ENCODE measurements around the gene FAM107B. TPM values are rescaled to one million over a fixed set of nuclear protein-coding genes. Genes with fewer than 3 reads are reported as not detected.

FAM107B gene
- polyA plus RNA-seq, 3 donors from 2014 or later, result 240 to 338 (median 268) TPM

- DNase-seq, result peak; percentile 48 to 60 (median 55)
- H3K9me3 Mint-ChIP-seq, result no peaks in the 10 kb centered on the region
- peak overlapping the region; percentile 91 to 99 (median 97) for H3K27ac Mint-ChIP-seq
- H3K4me1 Mint-ChIP-seq, result peaks cover 86 to 91% of the 10 kb centered on the region in 2 donors
- H3K36me3 Mint-ChIP-seq, result peaks cover 15 to 24% (median 16%) of the 10 kb centered on the region in 3 donors
- H3K4me3 Mint-ChIP-seq, result peak overlapping the region; percentile 88 to 96 (median 92)
- H3K27me3 Mint-ChIP-seq (ENCODE audit: low read depth in 3 of 3), result peaks cover 2 to 28% (median 11%) of the 10 kb centered on the region in 3 donors
Observed at GRCh38 chr10:14569274-14570060, 205.2 kb downstream of the FAM107B start.

- H3K36me3 Mint-ChIP-seq, result peaks cover 15 to 24% (median 16%) of the 10 kb centered on the region in 3 donors
- peak overlapping the region; percentile 71 to 99 (median 90) for H3K27ac Mint-ChIP-seq
- DNase-seq, result no peak
- peak overlapping the region; percentile 0 to 58 (median 52) for H3K4me3 Mint-ChIP-seq
- H3K4me1 Mint-ChIP-seq, result peaks cover 98 to 100% of the 10 kb centered on the region in 2 donors
- H3K27me3 Mint-ChIP-seq (ENCODE audit: low read depth in 3 of 3), result peaks cover 3 to 28% (median 11%) of the 10 kb centered on the region in 3 donors
- no peaks in the 10 kb centered on the region for H3K9me3 Mint-ChIP-seq
Observed at GRCh38 chr10:14567421-14567820, 207.3 kb downstream of the FAM107B start.

GRCh38 chr10:14566498-14566897 is 208.2 kb downstream of the FAM107B start:
- Mint-ChIP-seq H3K4me3 (peak overlapping the region in 4 of 5 donors; percentile 26 to 60 (median 46)), H3K36me3 (peaks cover 15 to 24% (median 16%) of the 10 kb centered on the region in 3 donors), H3K27ac (peak overlapping the region; percentile 86 to 95 (median 92)), H3K27me3 (ENCODE audit: low read depth in 3 of 3) (peaks cover 3 to 21% (median 15%) of the 10 kb centered on the region in 3 donors), H3K4me1 (peaks cover 98 to 100% of the 10 kb centered on the region in 2 donors), H3K9me3 (no peaks in the 10 kb centered on the region)
- no peak for DNase-seq

- Mint-ChIP-seq H3K27me3 (ENCODE audit: low read depth in 3 of 3) (peaks cover 1 to 12% (median 11%) of the 10 kb centered on the region in 3 donors), H3K4me3 (peak overlapping the region; percentile 19 to 96 (median 85)), H3K36me3 (peaks cover 16 to 24% (median 17%) of the 10 kb centered on the region in 3 donors), H3K4me1 (peaks cover 98 to 100% of the 10 kb centered on the region in 2 donors), H3K27ac (peak overlapping the region; percentile 89 to 97 (median 92)), H3K9me3 (no peaks in the 10 kb centered on the region)
- no peak for DNase-seq
Observed at GRCh38 chr10:14565199-14565598, 209.5 kb downstream of the FAM107B start.

- H3K4me3 Mint-ChIP-seq, result peak overlapping the region; percentile 83 to 96 (median 85)
- peaks cover 16 to 24% (median 19%) of the 10 kb centered on the region in 3 donors for H3K36me3 Mint-ChIP-seq
Observed at GRCh38 chr10:14564268-14564744, 210.4 kb downstream of the FAM107B start.

GRCh38 chr10:14563359-14563940 is 211.2 kb downstream of the FAM107B start:
- H3K27ac Mint-ChIP-seq, result peak overlapping the region; percentile 89 to 97 (median 92)
- H3K9me3 Mint-ChIP-seq, result no peaks in the 10 kb centered on the region
- no peak for DNase-seq
- peak overlapping the region; percentile 83 to 96 (median 85) for H3K4me3 Mint-ChIP-seq
- peaks cover 16 to 24% (median 19%) of the 10 kb centered on the region in 3 donors for H3K36me3 Mint-ChIP-seq
- peaks cover 97 to 100% of the 10 kb centered on the region in 2 donors for H3K4me1 Mint-ChIP-seq
- peaks cover 1 to 12% (median 6%) of the 10 kb centered on the region in 3 donors for H3K27me3 Mint-ChIP-seq (ENCODE audit: low read depth in 3 of 3)

More at GRCh38 chr10:14564268-14564744, 210.4 kb downstream of the FAM107B start:
- peaks cover 97 to 100% of the 10 kb centered on the region in 2 donors for H3K4me1 Mint-ChIP-seq
- H3K9me3 Mint-ChIP-seq, result no peaks in the 10 kb centered on the region
- DNase-seq, result peak in 1 of 3 donors; percentile 47
- H3K27me3 Mint-ChIP-seq (ENCODE audit: low read depth in 3 of 3), result peaks cover 1 to 9% (median 4%) of the 10 kb centered on the region in 3 donors
- peak overlapping the region; percentile 89 to 97 (median 92) for H3K27ac Mint-ChIP-seq

GRCh38 chr10:14563076-14563336 is 211.7 kb downstream of the FAM107B start:
- H3K27ac Mint-ChIP-seq, result peak overlapping the region; percentile 89 to 98 (median 94)
- H3K4me3 Mint-ChIP-seq, result peak overlapping the region; percentile 82 to 96 (median 85)
- H3K36me3 Mint-ChIP-seq, result peaks cover 16 to 22% (median 19%) of the 10 kb centered on the region in 3 donors

GRCh38 chr10:14562218-14563075 is 212.2 kb downstream of the FAM107B start:
- no peaks in the 10 kb centered on the region for H3K9me3 Mint-ChIP-seq
- peaks cover 97 to 100% of the 10 kb centered on the region in 2 donors for H3K4me1 Mint-ChIP-seq
- no peak for DNase-seq
- H3K27ac Mint-ChIP-seq, result peak overlapping the region; percentile 89 to 98 (median 94)
- H3K4me3 Mint-ChIP-seq, result peak overlapping the region; percentile 82 to 96 (median 82)
- H3K36me3 Mint-ChIP-seq, result peaks cover 16 to 19% (median 18%) of the 10 kb centered on the region in 3 donors
- peaks cover 4 to 12% (median 6%) of the 10 kb centered on the region in 3 donors for H3K27me3 Mint-ChIP-seq (ENCODE audit: low read depth in 3 of 3)

More at GRCh38 chr10:14563076-14563336, 211.7 kb downstream of the FAM107B start:
- Mint-ChIP-seq H3K27me3 (ENCODE audit: low read depth in 3 of 3) (peaks cover 2 to 12% (median 6%) of the 10 kb centered on the region in 3 donors), H3K9me3 (no peaks in the 10 kb centered on the region), H3K4me1 (peaks cover 97 to 100% of the 10 kb centered on the region in 2 donors)
- no peak for DNase-seq

GRCh38 chr10:14560791-14561765 is 213.6 kb downstream of the FAM107B start:
- DNase-seq, result peak; percentile 50 to 52 (median 51)
- peaks cover 4 to 9% (median 6%) of the 10 kb centered on the region in 3 donors for H3K27me3 Mint-ChIP-seq (ENCODE audit: low read depth in 3 of 3)
- H3K4me1 Mint-ChIP-seq, result peaks cover 98 to 100% of the 10 kb centered on the region in 2 donors
- H3K9me3 Mint-ChIP-seq, result no peaks in the 10 kb centered on the region
- peak overlapping the region; percentile 82 to 96 (median 82) for H3K4me3 Mint-ChIP-seq
- peak overlapping the region; percentile 89 to 98 (median 94) for H3K27ac Mint-ChIP-seq
- peaks cover 6 to 10% (median 7%) of the 10 kb centered on the region in 3 donors for H3K36me3 Mint-ChIP-seq

- peaks cover 4 to 9% (median 8%) of the 10 kb centered on the region in 3 donors for H3K27me3 Mint-ChIP-seq (ENCODE audit: low read depth in 3 of 3)
- peak overlapping the region; percentile 82 to 96 (median 82) for H3K4me3 Mint-ChIP-seq
- H3K36me3 Mint-ChIP-seq, result peaks cover 2 to 6% (median 3%) of the 10 kb centered on the region in 3 donors
- peak in 1 of 3 donors; percentile 48 for DNase-seq
- H3K4me1 Mint-ChIP-seq, result peaks cover 98 to 100% of the 10 kb centered on the region in 2 donors
- peak overlapping the region; percentile 89 to 98 (median 94) for H3K27ac Mint-ChIP-seq
- H3K9me3 Mint-ChIP-seq, result no peaks in the 10 kb centered on the region
Observed at GRCh38 chr10:14560274-14560673, 214.4 kb downstream of the FAM107B start.

- H3K27me3 Mint-ChIP-seq (ENCODE audit: low read depth in 3 of 3), result peaks cover 2 to 9% (median 8%) of the 10 kb centered on the region in 3 donors
Observed at GRCh38 chr10:14558025-14558424, 216.7 kb downstream of the FAM107B start.

GRCh38 chr10:14557567-14557966 is 217.1 kb downstream of the FAM107B start:
- DNase-seq, result no peak
- Mint-ChIP-seq H3K9me3 (no peaks in the 10 kb centered on the region), H3K4me1 (peaks cover 97 to 100% of the 10 kb centered on the region in 2 donors), H3K27me3 (ENCODE audit: low read depth in 3 of 3) (peaks cover 2 to 9% (median 8%) of the 10 kb centered on the region in 3 donors), H3K4me3 (no peak overlapping the region), H3K27ac (peak overlapping the region; percentile 3 to 94 (median 88)), H3K36me3 (peaks cover 0 to 11% (median 0%) of the 10 kb centered on the region in 3 donors)

More at GRCh38 chr10:14558025-14558424, 216.7 kb downstream of the FAM107B start:
- H3K9me3 Mint-ChIP-seq, result no peaks in the 10 kb centered on the region
- peaks cover 0 to 9% (median 0%) of the 10 kb centered on the region in 3 donors for H3K36me3 Mint-ChIP-seq
- H3K4me3 Mint-ChIP-seq, result peak overlapping the region in 2 of 5 donors; percentile 3 to 39
- peaks cover 97 to 100% of the 10 kb centered on the region in 2 donors for H3K4me1 Mint-ChIP-seq
- peak overlapping the region; percentile 3 to 94 (median 88) for H3K27ac Mint-ChIP-seq
- no peak for DNase-seq

Data from immature natural killer cell (primary cell).